Astrocyte of the cerebellum (primary cell): ENCODE results near the gene KIF12.

ENCODE experiments used
- DNase-seq: peaks from one replicate; pipeline ENCODE4 v3.0.0-alpha.2; 2011; ENCODE audit warnings: low read depth
- H3K4me3 ChIP-seq: 2 replicates; pipeline ENCODE4 v1.5.1; 2011; ENCODE audit warnings: mild to moderate bottlenecking, low read depth, low read length, moderate library complexity
- CTCF ChIP-seq: IDR thresholded peaks from 2 replicates; pipeline ENCODE4 v1.5.1; 2012; ENCODE audit warnings: low read length, low read depth, moderate library complexity, mild to moderate bottlenecking; ENCODE audit errors: missing control alignments
- in situ Hi-C: cut with HindIII; loops from 2 replicates; pipeline ENCODE4 v1.10.0; 2017; ENCODE audit warnings: low sequenced_read_pairs

Gene KIF12

GRCh38 chr9:114059047-114059803, 39.9 kb downstream of the KIF12 start:
- DNase-seq: no peak
- in situ Hi-C loops: no loop called here
- H3K4me3 ChIP-seq: no peak overlapping the region
- no peak for TF ChIP-seq CTCF

GRCh38 chr9:114058688-114059046, 40.4 kb downstream of the KIF12 start:
- H3K4me3 ChIP-seq: no peak overlapping the region
- no peak for DNase-seq
- no peak for TF ChIP-seq CTCF
- in situ Hi-C loops: no loop called here

GRCh38 chr9:114057161-114057885, 41.8 kb downstream of the KIF12 start:
- no peak for DNase-seq
- TF ChIP-seq CTCF: no peak
- in situ Hi-C loops: no loop called here
- H3K4me3 ChIP-seq: no peak overlapping the region

- no peak overlapping the region for H3K4me3 ChIP-seq
- in situ Hi-C loops: no loop called here
- TF ChIP-seq CTCF: no peak
- DNase-seq: no peak
Observed at GRCh38 chr9:114056527-114056926, 42.6 kb downstream of the KIF12 start.

- TF ChIP-seq CTCF: no peak
- in situ Hi-C loops: no loop called here
Observed at GRCh38 chr9:114055894-114056293, 43.2 kb downstream of the KIF12 start.

GRCh38 chr9:114055061-114055460, 44.0 kb downstream of the KIF12 start:
- no peak overlapping the region for H3K4me3 ChIP-seq
- no peak for DNase-seq
- TF ChIP-seq CTCF: no peak
- in situ Hi-C loops: no loop called here

More at GRCh38 chr9:114055894-114056293, 43.2 kb downstream of the KIF12 start:
- no peak overlapping the region for H3K4me3 ChIP-seq
- DNase-seq: no peak
